Testis (tissue), 2 donors: ENCODE measurements around the gene DENND1A.

ENCODE experiments used
- CTCF ChIP-seq, 3 experiments: fragments of 450-650 bp in 2 of 3; fragments of 200-600 bp in 1 of 3; sonication (generic) in 1 of 3; IDR thresholded peaks; one replicate each; pipeline ENCODE4 v1.5.1; 2016 to 2019; ENCODE audit warnings: antibody characterized with exemption in 3 of 3, mild to moderate bottlenecking in 2 of 3, moderate library complexity in 1 of 3
- POLR2A ChIP-seq: fragments of 450-650 bp; IDR thresholded peaks from one replicate; pipeline ENCODE4 v1.6.1; 2017; ENCODE audit warnings: antibody characterized with exemption, mild to moderate bottlenecking, moderate library complexity

GRCh38 chr9:123846966-123847365 is 83.0 kb downstream of the DENND1A start:
- TF ChIP-seq CTCF (IDR thresholded peaks at IDR 0.05) (no peak), POLR2A (no peak)
